NCI-H226 (cell line): Measurements from ENCODE around the gene EPOP.
"Not testable (repeated sequence)": the region's sequence is repeated elsewhere in the genome, so short reads cannot be mapped to it uniquely, and the experiment has no call there.

Experiments used
- DNase-seq: peaks from one replicate; pipeline ENCODE4 v3.0.0-alpha.2; 2015

EPOP gene

DNA sequence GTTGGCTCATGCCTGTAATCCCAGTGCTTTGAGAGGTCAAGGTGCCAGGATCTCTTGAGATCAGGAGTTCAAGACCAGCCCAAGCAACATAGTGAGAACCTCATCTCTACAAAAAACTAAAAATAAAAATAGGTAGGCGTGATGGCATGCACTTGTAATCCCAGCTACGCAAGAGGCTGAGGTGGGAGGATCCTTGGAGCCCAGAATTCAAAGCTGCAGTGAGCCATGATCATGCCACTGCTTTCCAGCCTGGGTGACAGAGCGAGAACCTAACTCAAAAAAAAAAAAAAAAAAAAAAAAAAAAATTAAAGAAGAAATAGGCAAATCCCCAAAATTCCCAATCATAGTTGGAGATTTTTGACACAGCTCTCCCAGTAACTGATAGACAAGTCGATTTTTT is 36.8 kb downstream of the EPOP start:
- no peak for DNase-seq

GRCh38 chr17:38636054-38636453 is 38.7 kb downstream of the EPOP start:
- DNase-seq: no peak

DNA sequence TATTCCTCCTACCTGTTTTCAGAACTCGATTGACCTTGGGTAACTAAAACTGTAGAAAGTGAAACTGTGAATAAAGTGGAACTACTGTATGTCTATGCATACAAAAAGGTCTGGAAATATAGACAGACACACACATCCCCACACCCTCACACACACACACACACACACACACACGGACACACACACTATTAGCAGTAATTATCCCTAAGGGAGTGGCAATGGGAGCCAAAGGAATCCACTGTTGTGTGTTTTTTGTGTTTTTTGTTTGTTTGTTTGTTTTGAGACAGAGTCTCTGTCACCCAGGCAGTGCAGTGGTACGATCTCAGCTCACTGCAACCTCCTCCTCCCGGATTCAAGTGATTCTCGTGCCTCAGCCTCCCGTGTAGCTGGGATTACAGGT is 42.4 kb downstream of the EPOP start:
- no peak for DNase-seq

DNA sequence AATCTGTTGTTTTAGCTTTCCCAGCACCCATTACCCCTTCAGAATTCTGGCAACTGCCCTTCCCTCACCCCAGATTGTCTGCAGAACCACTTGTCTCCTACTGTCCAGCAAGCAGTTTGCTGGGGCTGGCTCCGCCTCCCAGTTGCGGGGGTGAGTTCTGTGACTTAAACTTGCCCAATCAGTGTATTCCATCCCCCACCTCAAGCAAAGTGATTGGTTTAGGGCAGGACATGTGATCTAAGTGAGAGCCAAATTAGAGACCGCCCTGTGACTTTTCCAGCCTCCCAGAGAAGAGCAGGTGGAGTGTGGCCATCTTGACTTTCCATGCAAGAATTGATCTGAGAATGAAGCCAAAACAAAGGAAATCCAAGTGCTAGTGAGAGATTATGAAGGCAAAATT is 46.3 kb downstream of the EPOP start:
- DNase-seq: peak; percentile 18

DNA sequence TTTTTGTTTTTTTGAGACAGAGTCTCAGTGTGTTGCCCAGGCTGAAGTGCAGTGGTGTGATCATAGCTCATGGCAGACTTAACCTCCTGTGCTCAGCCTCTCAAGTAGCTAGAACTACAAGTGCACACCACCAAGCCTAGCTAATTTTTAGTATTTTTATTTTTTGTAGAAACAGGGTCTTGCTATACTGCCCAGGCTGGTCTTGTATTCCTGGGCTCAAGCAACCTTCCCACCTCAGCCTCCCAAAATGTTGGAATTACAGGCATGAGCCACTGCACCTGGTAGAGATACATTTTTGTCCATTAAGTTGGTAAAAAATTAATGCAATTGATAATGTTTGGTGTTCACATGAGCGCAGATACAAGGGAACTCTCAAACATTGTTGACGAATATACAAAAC is 46.8 kb downstream of the EPOP start:
- DNase-seq: no peak

- DNase-seq: not testable (repeated sequence)
Measured at GRCh38 chr17:38626606-38627226, 48.0 kb downstream of the EPOP start.

DNA sequence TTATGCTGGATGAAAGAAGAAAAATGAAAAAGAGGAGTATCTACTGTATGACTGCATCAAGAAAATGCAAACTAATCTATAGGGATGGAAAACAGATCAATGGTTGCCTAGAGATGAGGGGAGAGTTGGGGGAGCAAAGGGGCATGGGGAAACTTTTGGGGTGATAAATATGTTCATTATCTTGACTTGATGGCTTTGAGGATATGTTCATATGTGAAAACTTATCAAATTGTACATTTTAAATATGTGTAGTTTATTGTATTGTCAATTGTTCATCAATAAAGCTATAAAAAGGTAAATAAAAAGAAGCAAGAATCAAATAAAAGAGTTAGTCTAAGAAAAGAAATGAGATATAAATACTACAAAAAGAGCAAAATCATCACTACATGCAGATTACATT is 49.3 kb downstream of the EPOP start:
- DNase-seq: no peak

GRCh38 chr17:38624782-38625355 is 49.9 kb downstream of the EPOP start:
- not testable (repeated sequence) for DNase-seq
